ENCODE measurements around the gene FILIP1L. TPM values are rescaled to one million over a fixed set of nuclear protein-coding genes. Genes with fewer than 3 reads are reported as not detected.

FILIP1L gene
- total and polyA plus RNA-seq, 4 experiments from 2014 or later = 0.32 TPM; not detected in 3

GRCh38 chr3:100141586-100141985, 27.3 kb upstream of the FILIP1L start:
- intact Hi-C loops (cut with micrococcal nuclease) = no loop called here
- peaks cover 7 to 23% of the 10 kb centered on the region in 2 donors for H3K36me3 Mint-ChIP-seq
- CTCF ChIA-PET (ENCODE audit: partially characterized antibody) = no interaction called here

GRCh38 chr3:100140976-100141375, 26.7 kb upstream of the FILIP1L start:
- CTCF ChIA-PET (ENCODE audit: partially characterized antibody) = no interaction called here
- Histone ChIP-seq H3K36me3 (ENCODE audit: insufficient read depth, low read length) (no peaks in the 10 kb centered on the region), H3K27ac (ENCODE audit: low read depth, low read length) (no peak overlapping the region), H3K27me3 (ENCODE audit: insufficient read depth, low read length) (no peaks in the 10 kb centered on the region), H3K4me1 (ENCODE audit: insufficient read depth, low read length) (no peaks in the 10 kb centered on the region), H3K4me3 (ENCODE audit: low read length in 2 of 2) (no peak overlapping the region), H3K9me3 (ENCODE audit: control insufficient read depth in 1 of 2, low read length in 2 of 2) (no peaks in the 10 kb centered on the region)
- H3K36me3 Mint-ChIP-seq = peaks cover 7 to 26% of the 10 kb centered on the region in 2 donors
- H3K27me3 Mint-ChIP-seq = no peaks in the 10 kb centered on the region
- POLR2A ChIA-PET (ENCODE audit: partially characterized antibody) = no interaction called here
- intact Hi-C loops (cut with micrococcal nuclease) = no loop called here
- H3K4me3 Mint-ChIP-seq = no peak overlapping the region
- no peaks in the 10 kb centered on the region for H3K4me1 Mint-ChIP-seq
- H3K9me3 Mint-ChIP-seq = peaks cover 0 to 20% (median 7%) of the 10 kb centered on the region in 8 donors
- no peak overlapping the region for H3K27ac Mint-ChIP-seq
- no peak for DNase-seq

More at GRCh38 chr3:100141586-100141985, 27.3 kb upstream of the FILIP1L start:
- Histone ChIP-seq H3K4me3 (ENCODE audit: low read length in 2 of 2) (no peak overlapping the region), H3K36me3 (ENCODE audit: insufficient read depth, low read length) (no peaks in the 10 kb centered on the region), H3K4me1 (ENCODE audit: insufficient read depth, low read length) (no peaks in the 10 kb centered on the region), H3K9me3 (ENCODE audit: control insufficient read depth in 1 of 2, low read length in 2 of 2) (no peaks in the 10 kb centered on the region), H3K27me3 (ENCODE audit: insufficient read depth, low read length) (no peaks in the 10 kb centered on the region), H3K27ac (ENCODE audit: low read depth, low read length) (no peak overlapping the region)
- Mint-ChIP-seq H3K27me3 (no peaks in the 10 kb centered on the region), H3K4me1 (no peaks in the 10 kb centered on the region), H3K27ac (no peak overlapping the region), H3K9me3 (peaks cover 0 to 20% (median 7%) of the 10 kb centered on the region in 8 donors), H3K4me3 (no peak overlapping the region)
- POLR2A ChIA-PET (ENCODE audit: partially characterized antibody) = no interaction called here
- no peak for DNase-seq

GRCh38 chr3:100136921-100137320, 22.6 kb upstream of the FILIP1L start:
- no peak for DNase-seq
- Histone ChIP-seq H3K36me3 (ENCODE audit: insufficient read depth, low read length) (no peaks in the 10 kb centered on the region), H3K27me3 (ENCODE audit: insufficient read depth, low read length) (no peaks in the 10 kb centered on the region), H3K9me3 (ENCODE audit: control insufficient read depth in 1 of 2, low read length in 2 of 2) (no peaks in the 10 kb centered on the region), H3K4me3 (ENCODE audit: low read length in 2 of 2) (no peak overlapping the region), H3K27ac (ENCODE audit: low read depth, low read length) (no peak overlapping the region), H3K4me1 (ENCODE audit: insufficient read depth, low read length) (no peaks in the 10 kb centered on the region)
- intact Hi-C loops (cut with micrococcal nuclease) = no loop called here
- Mint-ChIP-seq H3K27ac (no peak overlapping the region), H3K4me3 (no peak overlapping the region), H3K9me3 (peaks cover 0 to 3% (median 0%) of the 10 kb centered on the region in 8 donors), H3K36me3 (peaks cover 0 to 11% of the 10 kb centered on the region in 2 donors), H3K4me1 (no peaks in the 10 kb centered on the region), H3K27me3 (no peaks in the 10 kb centered on the region)
- POLR2A ChIA-PET (ENCODE audit: partially characterized antibody) = no interaction called here
- CTCF ChIA-PET (ENCODE audit: partially characterized antibody) = no interaction called here

GRCh38 chr3:100131241-100131640, 16.9 kb upstream of the FILIP1L start:
- intact Hi-C loops (cut with micrococcal nuclease) = no loop called here

GRCh38 chr3:100129941-100130340, 15.6 kb upstream of the FILIP1L start:
- Mint-ChIP-seq H3K4me3 (no peak overlapping the region), H3K27me3 (no peaks in the 10 kb centered on the region), H3K27ac (no peak overlapping the region), H3K9me3 (no peaks in the 10 kb centered on the region), H3K4me1 (no peaks in the 10 kb centered on the region), H3K36me3 (no peaks in the 10 kb centered on the region)
- DNase-seq = no peak
- H3K4me3 ChIP-seq (ENCODE audit: low read length in 2 of 2) = no peak overlapping the region
- H3K9me3 ChIP-seq (ENCODE audit: control insufficient read depth in 1 of 2, low read length in 2 of 2) = no peaks in the 10 kb centered on the region
- intact Hi-C loops (cut with micrococcal nuclease) = no loop called here
- no peaks in the 10 kb centered on the region for H3K36me3 ChIP-seq (ENCODE audit: insufficient read depth, low read length)
- H3K4me1 ChIP-seq (ENCODE audit: insufficient read depth, low read length) = no peaks in the 10 kb centered on the region
- H3K27ac ChIP-seq (ENCODE audit: low read depth, low read length) = no peak overlapping the region
- CTCF ChIA-PET (ENCODE audit: partially characterized antibody) = no interaction called here
- no peaks in the 10 kb centered on the region for H3K27me3 ChIP-seq (ENCODE audit: insufficient read depth, low read length)
- POLR2A ChIA-PET (ENCODE audit: partially characterized antibody) = no interaction called here

More at GRCh38 chr3:100131241-100131640, 16.9 kb upstream of the FILIP1L start:
- POLR2A ChIA-PET (ENCODE audit: partially characterized antibody) = no interaction called here
- no peaks in the 10 kb centered on the region for H3K27me3 Mint-ChIP-seq
- H3K9me3 Mint-ChIP-seq = no peaks in the 10 kb centered on the region
- Histone ChIP-seq H3K36me3 (ENCODE audit: insufficient read depth, low read length) (no peaks in the 10 kb centered on the region), H3K4me1 (ENCODE audit: insufficient read depth, low read length) (no peaks in the 10 kb centered on the region), H3K9me3 (ENCODE audit: control insufficient read depth in 1 of 2, low read length in 2 of 2) (no peaks in the 10 kb centered on the region), H3K27ac (ENCODE audit: low read depth, low read length) (no peak overlapping the region), H3K4me3 (ENCODE audit: low read length in 2 of 2) (no peak overlapping the region), H3K27me3 (ENCODE audit: insufficient read depth, low read length) (no peaks in the 10 kb centered on the region)
- H3K4me3 Mint-ChIP-seq = no peak overlapping the region
- DNase-seq = no peak
- peak overlapping the region in 1 of 7 donors; percentile 4 for H3K27ac Mint-ChIP-seq
- no peaks in the 10 kb centered on the region for H3K4me1 Mint-ChIP-seq
- CTCF ChIA-PET (ENCODE audit: partially characterized antibody) = interaction anchor here (1.1 kb wide), 1 partner anchor 62 kb away, joined by 3 read pairs; no protein-coding TSS in a partner anchor
- H3K36me3 Mint-ChIP-seq = peaks cover 0 to 5% of the 10 kb centered on the region in 2 donors

- Histone ChIP-seq H3K9me3 (ENCODE audit: control insufficient read depth in 1 of 2, low read length in 2 of 2) (no peaks in the 10 kb centered on the region), H3K27me3 (ENCODE audit: insufficient read depth, low read length) (no peaks in the 10 kb centered on the region), H3K27ac (ENCODE audit: low read depth, low read length) (no peak overlapping the region), H3K4me3 (ENCODE audit: low read length in 2 of 2) (no peak overlapping the region), H3K4me1 (ENCODE audit: insufficient read depth, low read length) (no peaks in the 10 kb centered on the region), H3K36me3 (ENCODE audit: insufficient read depth, low read length) (no peaks in the 10 kb centered on the region)
- Mint-ChIP-seq H3K36me3 (no peaks in the 10 kb centered on the region), H3K9me3 (no peaks in the 10 kb centered on the region), H3K4me3 (no peak overlapping the region), H3K27ac (no peak overlapping the region), H3K27me3 (no peaks in the 10 kb centered on the region), H3K4me1 (no peaks in the 10 kb centered on the region)
- CTCF ChIA-PET (ENCODE audit: partially characterized antibody) = no interaction called here
- intact Hi-C loops (cut with micrococcal nuclease) = no loop called here
- POLR2A ChIA-PET (ENCODE audit: partially characterized antibody) = no interaction called here
- DNase-seq = no peak
Measured at GRCh38 chr3:100128565-100128964, 14.3 kb upstream of the FILIP1L start.

GRCh38 chr3:100127792-100128191, 13.5 kb upstream of the FILIP1L start:
- no peaks in the 10 kb centered on the region for H3K36me3 Mint-ChIP-seq
- intact Hi-C loops (cut with micrococcal nuclease) = no loop called here

More at GRCh38 chr3:100127792-100128191, 13.5 kb upstream of the FILIP1L start:
- no peaks in the 10 kb centered on the region for H3K9me3 Mint-ChIP-seq
- H3K4me1 Mint-ChIP-seq = no peaks in the 10 kb centered on the region
- POLR2A ChIA-PET (ENCODE audit: partially characterized antibody) = no interaction called here
- Histone ChIP-seq H3K27ac (ENCODE audit: low read depth, low read length) (no peak overlapping the region), H3K9me3 (ENCODE audit: control insufficient read depth in 1 of 2, low read length in 2 of 2) (no peaks in the 10 kb centered on the region), H3K27me3 (ENCODE audit: insufficient read depth, low read length) (no peaks in the 10 kb centered on the region), H3K4me1 (ENCODE audit: insufficient read depth, low read length) (no peaks in the 10 kb centered on the region), H3K36me3 (ENCODE audit: insufficient read depth, low read length) (no peaks in the 10 kb centered on the region), H3K4me3 (ENCODE audit: low read length in 2 of 2) (no peak overlapping the region)
- no peaks in the 10 kb centered on the region for H3K27me3 Mint-ChIP-seq
- H3K27ac Mint-ChIP-seq = no peak overlapping the region
- no peak overlapping the region for H3K4me3 Mint-ChIP-seq
- CTCF ChIA-PET (ENCODE audit: partially characterized antibody) = no interaction called here
- DNase-seq = no peak
